HepG2 (cell line): ENCODE data around the gene TMEM235.

Experiments
- BCLAF1 ChIP-seq: fragments of 450-650 bp; IDR thresholded peaks from 2 replicates; pipeline ENCODE4 v1.6.1; 2017; ENCODE audit warnings: mild to moderate bottlenecking
- CBX1 ChIP-seq: IDR thresholded peaks from one replicate; pipeline ENCODE4 v1.6.1; 2016; ENCODE audit warnings: antibody characterized with exemption, low read depth
- CTCF ChIP-seq: sonication (generic); formaldehyde crosslinking; IDR thresholded peaks from 2 replicates; pipeline ENCODE4 v1.5.0; 2020; ENCODE audit warnings: mild to moderate bottlenecking, missing genetic modification reagents, moderate library complexity
- FOXJ3 ChIP-seq: sonication (generic); formaldehyde crosslinking; IDR thresholded peaks from 2 replicates; pipeline ENCODE4 v1.4.0; 2020; ENCODE audit warnings: missing genetic modification reagents, mild to moderate bottlenecking, borderline replicate concordance
- FOXP1 ChIP-seq, 2 experiments: fragments of 450-650 bp in 1 of 2; IDR thresholded peaks; 2 replicates each; pipeline ENCODE4 v1.6.1; 2017 to 2018; ENCODE audit warnings: antibody characterized with exemption in 1 of 2
- MIER2 ChIP-seq: IDR thresholded peaks from 2 replicates; pipeline ENCODE4 v1.6.1; 2016; ENCODE audit warnings: missing biosample characterization, missing genetic modification reagents
- REST ChIP-seq, 2 experiments: IDR thresholded peaks; 2 replicates each; pipeline ENCODE4 v1.6.1; 2011 to 2012; ENCODE audit warnings: low read length in 2 of 2, borderline replicate concordance in 1 of 2, low read depth in 1 of 2, mild to moderate bottlenecking in 1 of 2, moderate library complexity in 1 of 2
- SP1 ChIP-seq, 2 experiments: fragments of 450-650 bp in 1 of 2; sonication (generic) in 1 of 2; formaldehyde crosslinking in 1 of 2; IDR thresholded peaks; 2 replicates each; pipeline versions ENCODE4 v1.4.0 to v1.6.1; 2016 to 2020; ENCODE audit warnings: missing genetic modification reagents in 1 of 2
- TAF1 ChIP-seq: sonication (generic); formaldehyde crosslinking; IDR thresholded peaks from 2 replicates; pipeline ENCODE4 v1.4.0; 2020; ENCODE audit warnings: missing genetic modification reagents
- ZNF143 ChIP-seq: sonication (generic); formaldehyde crosslinking; IDR thresholded peaks from 2 replicates; pipeline ENCODE4 v1.4.0; 2020; ENCODE audit warnings: missing genetic modification reagents
- ZSCAN5A ChIP-seq: sonication (generic); formaldehyde crosslinking; IDR thresholded peaks from 2 replicates; pipeline ENCODE4 v1.8.0; 2022; ENCODE audit warnings: mild to moderate bottlenecking, missing genetic modification reagents, borderline replicate concordance
- TF ChIP-seq, protein P1 (sequence below): sonication (generic); formaldehyde crosslinking; IDR thresholded peaks from 2 replicates; pipeline ENCODE4 v1.5.1; 2020; ENCODE audit warnings: mild to moderate bottlenecking, missing genetic modification reagents, moderate library complexity
- TF ChIP-seq, protein P2 (sequence below): sonication (generic); formaldehyde crosslinking; IDR thresholded peaks from 2 replicates; pipeline ENCODE4 v1.8.0; 2022; ENCODE audit warnings: missing genetic modification reagents, mild to moderate bottlenecking, borderline replicate concordance

DNA sequence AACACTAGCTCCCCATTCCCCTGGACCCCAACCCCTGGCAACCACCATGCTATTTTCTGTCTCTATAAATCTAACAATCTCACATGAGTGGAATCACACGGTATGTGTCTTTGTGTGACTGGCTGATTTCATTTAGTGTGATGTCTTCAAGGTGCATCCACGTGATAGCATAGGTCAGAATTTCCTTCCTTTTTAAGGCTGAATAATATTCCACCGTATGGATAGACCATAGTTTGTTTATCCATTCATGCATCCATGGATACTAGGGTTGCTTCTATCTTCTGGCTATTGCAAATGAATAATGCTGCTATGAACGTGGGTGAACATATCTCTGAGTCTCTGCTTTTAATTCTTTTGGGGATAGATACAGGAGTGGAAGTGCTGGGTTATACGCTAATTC lies 43.9 kb downstream of the TMEM235 start:
- no peak for TF ChIP-seq CTCF (CRISPR knock-in tag)
- no peak for TF ChIP-seq REST (IDR thresholded peaks at IDR 0.05; ENCODE audit: borderline replicate concordance in 1 of 2, low read depth in 1 of 2, low read length in 2 of 2)
- TF ChIP-seq ZNF143 (CRISPR knock-in tag) = no peak
- no peak for TF ChIP-seq ZSCAN5A (CRISPR knock-in tag)
- no peak for TF ChIP-seq FOXJ3
- TF ChIP-seq SP1 (IDR thresholded peaks at IDR 0.05) = no peak
- TF ChIP-seq SP1 (CRISPR knock-in tag; IDR thresholded peaks at IDR 0.05) = no peak
- no peak for TF ChIP-seq MIER2 (CRISPR knock-in tag)
- TF ChIP-seq, protein P1, sequence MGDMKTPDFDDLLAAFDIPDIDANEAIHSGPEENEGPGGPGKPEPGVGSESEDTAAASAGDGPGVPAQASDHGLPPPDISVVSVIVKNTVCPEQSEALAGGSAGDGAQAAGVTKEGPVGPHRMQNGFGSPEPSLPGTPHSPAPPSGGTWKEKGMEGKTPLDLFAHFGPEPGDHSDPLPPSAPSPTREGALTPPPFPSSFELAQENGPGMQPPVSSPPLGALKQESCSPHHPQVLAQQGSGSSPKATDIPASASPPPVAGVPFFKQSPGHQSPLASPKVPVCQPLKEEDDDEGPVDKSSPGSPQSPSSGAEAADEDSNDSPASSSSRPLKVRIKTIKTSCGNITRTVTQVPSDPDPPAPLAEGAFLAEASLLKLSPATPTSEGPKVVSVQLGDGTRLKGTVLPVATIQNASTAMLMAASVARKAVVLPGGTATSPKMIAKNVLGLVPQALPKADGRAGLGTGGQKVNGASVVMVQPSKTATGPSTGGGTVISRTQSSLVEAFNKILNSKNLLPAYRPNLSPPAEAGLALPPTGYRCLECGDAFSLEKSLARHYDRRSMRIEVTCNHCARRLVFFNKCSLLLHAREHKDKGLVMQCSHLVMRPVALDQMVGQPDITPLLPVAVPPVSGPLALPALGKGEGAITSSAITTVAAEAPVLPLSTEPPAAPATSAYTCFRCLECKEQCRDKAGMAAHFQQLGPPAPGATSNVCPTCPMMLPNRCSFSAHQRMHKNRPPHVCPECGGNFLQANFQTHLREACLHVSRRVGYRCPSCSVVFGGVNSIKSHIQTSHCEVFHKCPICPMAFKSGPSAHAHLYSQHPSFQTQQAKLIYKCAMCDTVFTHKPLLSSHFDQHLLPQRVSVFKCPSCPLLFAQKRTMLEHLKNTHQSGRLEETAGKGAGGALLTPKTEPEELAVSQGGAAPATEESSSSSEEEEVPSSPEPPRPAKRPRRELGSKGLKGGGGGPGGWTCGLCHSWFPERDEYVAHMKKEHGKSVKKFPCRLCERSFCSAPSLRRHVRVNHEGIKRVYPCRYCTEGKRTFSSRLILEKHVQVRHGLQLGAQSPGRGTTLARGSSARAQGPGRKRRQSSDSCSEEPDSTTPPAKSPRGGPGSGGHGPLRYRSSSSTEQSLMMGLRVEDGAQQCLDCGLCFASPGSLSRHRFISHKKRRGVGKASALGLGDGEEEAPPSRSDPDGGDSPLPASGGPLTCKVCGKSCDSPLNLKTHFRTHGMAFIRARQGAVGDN (CRISPR knock-in tag) = no peak
- TF ChIP-seq CBX1 = no peak
- TF ChIP-seq, protein P2, sequence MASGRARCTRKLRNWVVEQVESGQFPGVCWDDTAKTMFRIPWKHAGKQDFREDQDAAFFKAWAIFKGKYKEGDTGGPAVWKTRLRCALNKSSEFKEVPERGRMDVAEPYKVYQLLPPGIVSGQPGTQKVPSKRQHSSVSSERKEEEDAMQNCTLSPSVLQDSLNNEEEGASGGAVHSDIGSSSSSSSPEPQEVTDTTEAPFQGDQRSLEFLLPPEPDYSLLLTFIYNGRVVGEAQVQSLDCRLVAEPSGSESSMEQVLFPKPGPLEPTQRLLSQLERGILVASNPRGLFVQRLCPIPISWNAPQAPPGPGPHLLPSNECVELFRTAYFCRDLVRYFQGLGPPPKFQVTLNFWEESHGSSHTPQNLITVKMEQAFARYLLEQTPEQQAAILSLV (CRISPR knock-in tag) = no peak
- no peak for TF ChIP-seq BCLAF1
- no peak for TF ChIP-seq TAF1
- no peak for TF ChIP-seq FOXP1 (IDR thresholded peaks at IDR 0.05)
- no peak for TF ChIP-seq FOXP1 (CRISPR knock-in tag; IDR thresholded peaks at IDR 0.05)
